Measurements from ENCODE around the gene USP40.

DNA sequence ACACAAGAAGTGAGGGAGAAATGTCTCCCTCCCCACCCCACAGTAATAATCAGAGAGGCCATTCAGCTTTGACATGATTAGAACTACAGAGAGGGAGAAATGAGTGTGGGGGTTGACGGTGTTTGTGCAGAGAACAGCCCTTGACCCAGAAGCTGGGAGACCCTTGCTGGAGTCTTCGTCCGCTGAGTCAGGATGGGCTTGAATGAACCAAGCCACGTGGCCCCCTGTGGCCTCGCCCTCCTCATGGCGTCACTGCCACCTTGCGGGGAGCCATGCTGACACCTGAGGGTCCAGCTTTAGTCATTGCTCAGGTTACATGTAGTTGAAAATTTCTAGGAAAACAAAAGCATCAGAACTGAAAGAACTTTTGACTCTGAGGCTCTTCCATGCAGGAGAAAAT, 111.1 kb downstream of the USP40 start:
- TF ChIP-seq, protein P1, sequence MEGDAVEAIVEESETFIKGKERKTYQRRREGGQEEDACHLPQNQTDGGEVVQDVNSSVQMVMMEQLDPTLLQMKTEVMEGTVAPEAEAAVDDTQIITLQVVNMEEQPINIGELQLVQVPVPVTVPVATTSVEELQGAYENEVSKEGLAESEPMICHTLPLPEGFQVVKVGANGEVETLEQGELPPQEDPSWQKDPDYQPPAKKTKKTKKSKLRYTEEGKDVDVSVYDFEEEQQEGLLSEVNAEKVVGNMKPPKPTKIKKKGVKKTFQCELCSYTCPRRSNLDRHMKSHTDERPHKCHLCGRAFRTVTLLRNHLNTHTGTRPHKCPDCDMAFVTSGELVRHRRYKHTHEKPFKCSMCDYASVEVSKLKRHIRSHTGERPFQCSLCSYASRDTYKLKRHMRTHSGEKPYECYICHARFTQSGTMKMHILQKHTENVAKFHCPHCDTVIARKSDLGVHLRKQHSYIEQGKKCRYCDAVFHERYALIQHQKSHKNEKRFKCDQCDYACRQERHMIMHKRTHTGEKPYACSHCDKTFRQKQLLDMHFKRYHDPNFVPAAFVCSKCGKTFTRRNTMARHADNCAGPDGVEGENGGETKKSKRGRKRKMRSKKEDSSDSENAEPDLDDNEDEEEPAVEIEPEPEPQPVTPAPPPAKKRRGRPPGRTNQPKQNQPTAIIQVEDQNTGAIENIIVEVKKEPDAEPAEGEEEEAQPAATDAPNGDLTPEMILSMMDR (conservative IDR thresholded peaks at IDR 0.05; ENCODE audit: low read length): no peak
- TF ChIP-seq EZH2phosphoT487 (IDR thresholded peaks at IDR 0.05; ENCODE audit: borderline replicate concordance, low read depth, low read length): no peak
